ENCODE results near the gene ABHD2. TPM values are rescaled to one million over a fixed set of nuclear protein-coding genes. Genes with fewer than 3 reads are reported as not detected.

ABHD2 gene
- total RNA-seq, 1 donor from 2014 or later, result 32.3 TPM

DNA sequence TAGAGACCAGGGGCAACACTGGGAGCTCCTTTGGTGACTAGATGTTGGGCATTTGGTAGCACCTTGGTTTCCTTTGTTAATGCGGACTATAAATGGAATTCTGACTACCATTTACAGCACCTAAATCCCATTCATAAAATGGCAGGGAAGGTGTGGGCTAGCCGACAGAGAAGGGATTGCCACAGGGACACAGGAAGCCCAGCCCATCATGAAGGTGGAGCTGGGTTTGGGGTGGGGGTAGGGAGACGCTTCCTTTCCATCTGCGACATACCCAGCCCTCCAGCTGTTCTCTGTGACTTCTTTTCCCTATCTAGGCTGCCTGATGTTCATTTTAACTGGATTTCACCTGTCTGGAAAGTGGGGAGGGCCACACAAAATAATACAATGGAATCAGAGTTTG, 21.0 kb downstream of the ABHD2 start:
- no peak overlapping the region for H3K4me3 Mint-ChIP-seq (ENCODE audit: unreplicated experiment)
- DNase-seq (ENCODE audit: low spot score), result no peak
- TF ChIP-seq, protein P1, sequence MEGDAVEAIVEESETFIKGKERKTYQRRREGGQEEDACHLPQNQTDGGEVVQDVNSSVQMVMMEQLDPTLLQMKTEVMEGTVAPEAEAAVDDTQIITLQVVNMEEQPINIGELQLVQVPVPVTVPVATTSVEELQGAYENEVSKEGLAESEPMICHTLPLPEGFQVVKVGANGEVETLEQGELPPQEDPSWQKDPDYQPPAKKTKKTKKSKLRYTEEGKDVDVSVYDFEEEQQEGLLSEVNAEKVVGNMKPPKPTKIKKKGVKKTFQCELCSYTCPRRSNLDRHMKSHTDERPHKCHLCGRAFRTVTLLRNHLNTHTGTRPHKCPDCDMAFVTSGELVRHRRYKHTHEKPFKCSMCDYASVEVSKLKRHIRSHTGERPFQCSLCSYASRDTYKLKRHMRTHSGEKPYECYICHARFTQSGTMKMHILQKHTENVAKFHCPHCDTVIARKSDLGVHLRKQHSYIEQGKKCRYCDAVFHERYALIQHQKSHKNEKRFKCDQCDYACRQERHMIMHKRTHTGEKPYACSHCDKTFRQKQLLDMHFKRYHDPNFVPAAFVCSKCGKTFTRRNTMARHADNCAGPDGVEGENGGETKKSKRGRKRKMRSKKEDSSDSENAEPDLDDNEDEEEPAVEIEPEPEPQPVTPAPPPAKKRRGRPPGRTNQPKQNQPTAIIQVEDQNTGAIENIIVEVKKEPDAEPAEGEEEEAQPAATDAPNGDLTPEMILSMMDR (IDR thresholded peaks at IDR 0.05; ENCODE audit: unreplicated experiment), result no peak
- H3K36me3 Mint-ChIP-seq (ENCODE audit: low read depth, unreplicated experiment), result no peaks in the 10 kb centered on the region
- no peaks in the 10 kb centered on the region for H3K9me3 Mint-ChIP-seq (ENCODE audit: unreplicated experiment)
- H3K27ac Mint-ChIP-seq (ENCODE audit: unreplicated experiment), result no peak overlapping the region
- H3K4me1 Mint-ChIP-seq (ENCODE audit: unreplicated experiment), result peaks cover 2% of the 10 kb centered on the region
- no peaks in the 10 kb centered on the region for H3K27me3 Mint-ChIP-seq (ENCODE audit: unreplicated experiment)

DNA sequence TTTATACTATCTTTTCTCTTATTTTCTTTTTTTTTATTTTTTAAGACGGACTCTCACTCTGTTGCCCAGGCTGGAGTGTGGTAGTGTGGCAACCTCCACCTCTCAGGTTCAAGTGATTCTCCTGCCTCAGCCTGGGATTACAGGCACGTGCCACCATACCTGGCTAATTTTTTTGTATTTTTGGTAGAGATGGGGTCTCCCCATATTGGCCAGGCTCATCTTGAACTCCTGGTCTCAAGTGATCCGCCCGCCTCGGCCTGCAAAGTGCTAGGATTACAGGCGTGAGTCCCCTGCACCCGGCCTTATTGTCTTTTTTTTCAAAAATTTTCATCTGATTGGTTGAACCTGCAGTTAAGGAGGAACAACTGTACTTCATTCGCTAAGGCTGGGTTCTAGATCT, 21.8 kb downstream of the ABHD2 start:
- no peaks in the 10 kb centered on the region for H3K27me3 Mint-ChIP-seq (ENCODE audit: unreplicated experiment)
- H3K36me3 Mint-ChIP-seq (ENCODE audit: low read depth, unreplicated experiment), result no peaks in the 10 kb centered on the region
- no peak for DNase-seq (ENCODE audit: low spot score)
- no peaks in the 10 kb centered on the region for H3K9me3 Mint-ChIP-seq (ENCODE audit: unreplicated experiment)
- H3K27ac Mint-ChIP-seq (ENCODE audit: unreplicated experiment), result no peak overlapping the region
- TF ChIP-seq, protein P1 (IDR thresholded peaks at IDR 0.05; ENCODE audit: unreplicated experiment), result no peak
- peaks cover 2% of the 10 kb centered on the region for H3K4me1 Mint-ChIP-seq (ENCODE audit: unreplicated experiment)
- no peak overlapping the region for H3K4me3 Mint-ChIP-seq (ENCODE audit: unreplicated experiment)

DNA sequence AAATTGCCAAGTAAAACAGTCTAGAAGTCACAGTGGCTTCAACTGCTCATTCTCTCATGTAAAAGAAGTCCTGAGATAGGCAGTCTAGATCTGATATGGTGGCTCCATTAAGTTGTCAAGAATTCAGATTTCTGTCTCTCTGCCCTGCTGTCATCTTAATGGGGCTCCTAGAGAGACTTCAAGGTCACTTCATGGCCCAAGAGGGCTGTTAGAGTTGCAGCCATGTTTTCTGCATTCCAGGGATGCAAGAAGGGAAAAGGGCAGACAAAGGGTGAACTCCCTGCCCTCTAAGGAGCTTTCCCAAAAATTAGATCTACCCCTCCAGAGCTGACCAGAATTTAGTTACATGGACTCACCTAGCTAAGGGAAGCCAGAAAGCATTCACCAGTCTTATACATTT, 23.1 kb downstream of the ABHD2 start:
- TF ChIP-seq, protein P1 (IDR thresholded peaks at IDR 0.05; ENCODE audit: unreplicated experiment), result no peak
- Mint-ChIP-seq H3K9me3 (ENCODE audit: unreplicated experiment) (no peaks in the 10 kb centered on the region), H3K27me3 (ENCODE audit: unreplicated experiment) (no peaks in the 10 kb centered on the region), H3K36me3 (ENCODE audit: low read depth, unreplicated experiment) (peaks cover 2% of the 10 kb centered on the region), H3K27ac (ENCODE audit: unreplicated experiment) (no peak overlapping the region), H3K4me1 (ENCODE audit: unreplicated experiment) (no peaks in the 10 kb centered on the region), H3K4me3 (ENCODE audit: unreplicated experiment) (no peak overlapping the region)
- DNase-seq (ENCODE audit: low spot score), result no peak

DNA sequence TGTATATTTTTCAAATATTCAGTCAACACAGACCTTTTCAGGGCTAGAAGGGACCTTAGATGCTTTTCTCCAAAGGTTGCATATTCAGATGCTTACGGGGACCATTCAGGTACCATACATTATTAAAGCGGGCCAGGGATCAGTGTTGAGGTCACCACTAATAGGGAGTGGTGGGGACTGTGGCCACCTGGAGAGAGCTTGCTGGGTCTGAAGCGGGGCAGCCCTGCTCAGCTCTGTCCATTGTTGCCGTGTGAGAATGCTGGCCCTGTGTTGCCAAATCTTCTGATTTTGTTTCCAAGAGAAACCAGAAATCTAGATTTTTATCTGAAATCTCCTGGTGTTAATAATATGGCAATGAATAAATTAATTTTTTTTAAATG, 23.7 kb downstream of the ABHD2 start:
- no peak for DNase-seq (ENCODE audit: low spot score)
- TF ChIP-seq, protein P1 (IDR thresholded peaks at IDR 0.05; ENCODE audit: unreplicated experiment), result no peak
- Mint-ChIP-seq H3K27ac (ENCODE audit: unreplicated experiment) (no peak overlapping the region), H3K4me3 (ENCODE audit: unreplicated experiment) (no peak overlapping the region), H3K4me1 (ENCODE audit: unreplicated experiment) (no peaks in the 10 kb centered on the region), H3K9me3 (ENCODE audit: unreplicated experiment) (no peaks in the 10 kb centered on the region), H3K36me3 (ENCODE audit: low read depth, unreplicated experiment) (peaks cover 6% of the 10 kb centered on the region), H3K27me3 (ENCODE audit: unreplicated experiment) (no peaks in the 10 kb centered on the region)

DNA sequence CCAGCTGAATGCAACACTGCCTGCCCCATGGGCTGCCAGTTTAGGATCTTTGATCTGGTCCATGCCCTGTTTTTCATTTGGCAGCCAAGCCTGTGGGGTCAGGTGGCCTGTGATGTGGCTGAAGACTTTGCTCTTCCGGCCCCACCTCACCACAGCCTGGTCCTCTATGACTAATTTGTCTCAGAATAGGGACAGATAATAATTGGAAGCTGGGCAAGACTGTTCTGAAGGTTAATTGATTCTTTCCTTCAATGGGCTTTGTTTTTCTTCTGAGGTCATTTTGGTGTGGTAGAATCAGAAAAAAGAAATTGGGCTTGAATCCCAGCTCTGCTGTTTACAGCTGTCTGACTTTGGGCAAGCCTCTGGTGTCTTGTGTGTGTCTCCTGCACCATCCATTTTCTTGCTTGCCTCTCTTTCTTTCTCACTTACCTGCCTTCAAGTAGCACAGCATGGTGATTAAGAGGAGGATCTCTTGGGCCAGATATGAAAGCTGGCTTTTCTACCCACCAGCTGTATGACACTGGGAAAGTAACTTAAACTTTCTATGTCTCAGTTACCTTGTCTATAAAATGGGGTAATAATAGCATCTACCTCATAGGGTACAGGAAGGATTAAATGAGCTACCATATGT, 24.2 kb downstream of the ABHD2 start:
- Mint-ChIP-seq H3K4me3 (ENCODE audit: unreplicated experiment) (no peak overlapping the region), H3K4me1 (ENCODE audit: unreplicated experiment) (no peaks in the 10 kb centered on the region), H3K27me3 (ENCODE audit: unreplicated experiment) (no peaks in the 10 kb centered on the region), H3K36me3 (ENCODE audit: low read depth, unreplicated experiment) (peaks cover 8% of the 10 kb centered on the region), H3K27ac (ENCODE audit: unreplicated experiment) (no peak overlapping the region), H3K9me3 (ENCODE audit: unreplicated experiment) (no peaks in the 10 kb centered on the region)
- DNase-seq (ENCODE audit: low spot score), result no peak
- TF ChIP-seq, protein P1 (IDR thresholded peaks at IDR 0.05; ENCODE audit: unreplicated experiment), result no peak

All from endothelial cell (in vitro differentiated cells).